Right ventricle myocardium superior (tissue), 1 donor: ENCODE results near the gene TBC1D3E. TPM values are rescaled to one million over a fixed set of nuclear protein-coding genes. Genes with fewer than 3 reads are reported as not detected.
"Not testable (repeated sequence)": the region's sequence is repeated elsewhere in the genome, so short reads cannot be mapped to it uniquely, and the experiment has no call there.

Source experiments
- ATAC-seq: fragments of 200-7000 bp; cut with Tn5 transposase; one replicate; pipeline ENCODE4 v1.9.1; 2020; ENCODE audit warnings: mild to moderate bottlenecking; ENCODE audit not compliant: poor library complexity
- DNase-seq: peaks from one replicate; pipeline ENCODE4 v3.0.0-alpha.2; 2020
- intact Hi-C: fragments of 100-400 bp; cut with DNase I; formaldehyde crosslinking; loops from one replicate; pipeline ENCODE4 v1.11.2; 2022
- long read RNA-seq: library from polyadenylated mRNA; unstranded; transcript quantifications from one replicate; pipeline ENCODE4 v2.0.0, GENCODE V29; 2021
- total RNA-seq: library from RNA; stranded (reverse); fragmentation: NEBNext Ultra II Directional; extraction: Animal tissue kit (Norgen Biotek cat#: 25700); gene quantifications from one replicate; pipeline ENCODE4 v1.2.1, GENCODE V29; 2021
- donor health status: DM: no; HTN: yes; CAD: no; lungs with severe emphysema.

TBC1D3E gene
- not detected for total RNA-seq
- long read RNA-seq, result 0 reads

DNA sequence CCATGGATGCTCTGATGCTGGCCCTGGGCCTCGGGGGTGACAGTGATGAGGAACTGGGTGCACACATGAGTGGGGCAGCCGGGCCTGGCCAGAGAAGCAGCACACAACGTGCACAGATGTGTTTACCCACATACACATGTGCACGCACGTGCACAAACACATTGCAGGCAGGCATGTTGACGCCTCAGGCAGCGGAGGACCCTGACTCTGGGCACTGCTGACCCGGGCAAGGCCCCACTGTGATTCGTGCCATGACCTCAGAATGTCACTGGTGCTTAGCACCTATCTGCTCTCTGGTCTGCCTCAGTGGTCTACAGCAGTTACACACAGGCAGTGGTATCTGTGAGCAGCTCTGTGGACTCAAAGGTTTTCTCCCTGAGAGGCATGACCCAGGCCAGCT lies at the start of gene TBC1D3E:
Gene TBC1D3E, plus strand, starts transcription at position 301 of the 400 bp plus-strand sequence. CDS start 1,545 bp downstream, outside the sequence.
- ATAC-seq, DNase-seq, intact Hi-C loops: not testable (repeated sequence)

DNA sequence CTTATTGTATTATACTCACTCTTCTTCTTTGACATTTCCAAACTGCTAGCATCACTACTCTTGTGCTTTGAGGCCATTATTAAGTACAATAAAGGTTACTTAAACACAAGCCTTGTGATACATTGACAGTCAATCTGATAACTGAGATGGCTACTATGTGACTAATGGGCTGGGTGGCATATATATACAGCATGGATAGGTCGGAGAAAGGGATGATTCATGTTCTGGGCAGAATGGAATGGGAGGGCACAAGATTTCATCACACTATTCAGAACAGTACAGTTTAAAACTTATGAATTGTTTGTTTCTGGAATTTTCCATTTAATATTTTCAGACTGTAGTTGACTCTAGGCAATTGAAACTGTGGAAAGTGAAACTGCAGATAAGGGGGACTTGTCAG lies 40.4 kb upstream of the TBC1D3E start:
- DNase-seq, intact Hi-C loops: not testable (repeated sequence)
- peak; percentile 48 for ATAC-seq

DNA sequence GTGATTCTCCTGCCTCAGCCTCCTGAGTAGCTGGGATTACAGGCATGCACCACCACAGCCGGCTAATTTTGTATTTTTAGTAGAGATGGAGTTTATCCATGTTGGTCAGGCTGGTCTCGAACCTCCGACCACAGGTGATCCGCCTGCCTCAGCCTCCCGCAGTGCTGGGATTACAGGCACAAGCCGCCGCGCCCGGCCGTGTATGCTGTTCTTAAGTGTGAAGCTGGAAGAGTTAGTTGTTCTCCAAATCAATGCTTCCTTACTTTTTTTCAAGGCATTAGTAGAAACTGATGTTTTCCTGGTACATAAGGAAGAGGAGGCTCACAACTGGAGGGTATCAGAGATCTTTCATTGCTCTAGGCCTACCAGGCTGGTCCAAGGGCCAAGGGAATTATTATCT lies 39.6 kb upstream of the TBC1D3E start:
- ATAC-seq, intact Hi-C loops: not testable (repeated sequence)
- peak; percentile 15 for DNase-seq

DNA sequence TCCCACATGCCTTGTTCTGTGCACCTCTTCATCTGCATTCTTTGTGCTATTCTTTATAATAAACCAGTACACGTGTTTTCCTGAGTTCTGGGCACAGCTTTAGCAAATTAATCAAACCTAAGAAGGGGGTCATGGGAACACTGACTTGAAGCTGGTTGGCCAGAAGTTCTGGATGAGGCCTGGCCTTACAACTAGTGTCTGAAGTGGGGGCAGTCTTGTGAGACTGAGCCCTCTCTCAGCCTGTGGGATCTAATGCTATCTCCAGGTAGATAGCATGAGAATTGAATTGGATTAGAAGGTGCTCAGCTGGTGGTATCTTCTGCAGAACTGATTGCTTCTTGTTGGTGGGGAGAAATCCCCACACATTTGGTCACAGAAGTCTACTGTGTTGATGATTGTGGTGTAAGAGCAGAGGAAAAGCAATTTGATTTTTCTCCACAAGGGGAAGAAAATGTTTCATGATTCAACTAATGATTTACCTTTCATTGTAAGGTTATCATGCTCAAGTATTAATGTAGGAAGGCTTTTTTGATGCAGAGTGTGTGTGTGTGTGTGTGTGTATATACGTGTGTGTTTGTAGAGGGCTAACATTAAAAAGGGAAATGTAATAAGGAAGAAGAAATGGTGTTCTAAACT lies 33.6 kb upstream of the TBC1D3E start:
- intact Hi-C loops, DNase-seq, ATAC-seq: not testable (repeated sequence)

DNA sequence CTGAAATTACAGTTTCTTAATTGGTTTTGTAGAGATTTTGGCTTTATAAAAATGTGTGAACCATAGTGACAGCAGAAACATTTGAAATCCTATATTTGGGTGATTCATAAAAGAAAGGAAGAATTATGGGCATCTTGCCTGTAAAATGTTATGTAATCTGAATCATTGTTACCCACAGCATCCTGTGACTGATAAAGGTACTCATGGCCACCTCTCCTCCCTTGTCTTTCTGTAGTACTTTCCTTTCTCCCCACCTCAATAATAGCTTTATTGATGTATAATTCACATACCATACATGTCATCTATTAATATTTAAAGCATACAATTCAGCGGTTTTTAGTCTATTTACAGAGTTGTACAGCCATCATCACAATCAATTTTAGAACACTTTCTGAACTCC lies 28.5 kb upstream of the TBC1D3E start:
- ATAC-seq, intact Hi-C loops, DNase-seq: not testable (repeated sequence)

DNA sequence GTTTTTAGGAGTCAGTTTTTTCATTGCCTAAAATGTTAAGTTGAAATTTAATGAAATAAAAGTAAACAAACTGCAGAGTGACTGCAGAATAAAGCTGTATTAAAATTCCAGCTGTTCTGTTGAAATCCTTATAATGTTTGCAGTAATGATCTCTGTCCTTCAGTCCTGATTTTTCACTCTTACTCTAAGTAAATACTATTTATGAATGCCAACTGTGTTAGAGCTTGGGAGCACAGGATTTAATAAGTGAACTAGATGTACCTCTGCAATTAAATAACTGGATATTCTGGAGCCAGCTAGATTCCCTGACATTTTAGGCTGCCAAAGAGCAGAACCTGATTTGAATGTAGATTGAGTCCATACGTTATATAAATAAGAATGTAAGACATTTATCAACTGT lies 7.9 kb upstream of the TBC1D3E start:
- ATAC-seq, intact Hi-C loops, DNase-seq: not testable (repeated sequence)

DNA sequence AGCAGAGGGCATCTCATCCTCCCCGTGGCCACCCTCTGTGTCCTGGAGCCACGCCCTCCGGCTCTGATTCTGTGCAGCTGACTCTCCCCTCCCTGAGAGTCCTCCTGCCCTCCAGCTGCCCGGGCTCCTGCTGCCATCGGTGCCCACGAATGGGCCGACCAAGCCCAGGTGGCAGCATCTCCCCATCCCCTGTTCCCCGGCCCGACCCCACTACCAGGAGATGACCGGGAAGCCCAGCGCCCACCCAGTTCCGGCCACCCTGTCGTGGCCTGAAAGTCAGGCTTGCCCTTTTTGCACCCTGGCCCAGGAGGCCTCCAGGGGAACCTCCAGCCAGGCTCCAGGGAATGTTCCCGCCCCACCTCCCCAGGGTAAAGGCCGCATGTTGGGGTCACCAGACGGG lies 7.1 kb downstream of the TBC1D3E start:
- intact Hi-C loops, ATAC-seq: not testable (repeated sequence)
- DNase-seq, result peak; percentile 48

Other genes starting within 250 kb of the TBC1D3E start
- not detected for gene TBC1D3K, start 203.5 kb upstream of the TBC1D3E start, total RNA-seq
- 7.4 TPM for gene TBC1D3L, start 138.9 kb upstream of the TBC1D3E start, total RNA-seq
- gene TBC1D3D, start 124.0 kb upstream of the TBC1D3E start, total RNA-seq, result not detected
- gene TBC1D3C, start 59.3 kb upstream of the TBC1D3E start, total RNA-seq, result not detected
- gene TBC1D3, start 64.6 kb downstream of the TBC1D3E start, total RNA-seq, result not detected
- gene MRPL45, start 169.2 kb downstream of the TBC1D3E start, total RNA-seq, result 38.0 TPM
- 0.16 TPM for gene GPR179, start 216.0 kb downstream of the TBC1D3E start, total RNA-seq
- 10.1 TPM for gene SOCS7, start 223.9 kb downstream of the TBC1D3E start, total RNA-seq